PFSK-1 (cell line): ENCODE measurements around the gene TOE1.

ENCODE experiments used
- POLR2AphosphoS5 ChIP-seq: IDR thresholded peaks from 2 replicates; pipeline ENCODE4 v1.6.1; 2012; ENCODE audit warnings: low read depth, mild to moderate bottlenecking, control low read depth, low read length, moderate library complexity
- REST ChIP-seq, 2 experiments: IDR thresholded peaks; 2 replicates each; pipeline versions ENCODE4 v1.6.1 to v1.8.0; 2011 to 2012; ENCODE audit warnings: low read depth in 2 of 2, low read length in 2 of 2, control low read depth in 1 of 2, inconsistent platforms in 1 of 2, mild to moderate bottlenecking in 1 of 2, moderate library complexity in 1 of 2; ENCODE audit not compliant: insufficient read depth in 1 of 2
- SIN3A ChIP-seq: IDR thresholded peaks from 2 replicates; pipeline ENCODE4 v1.6.1; 2012; ENCODE audit warnings: mild to moderate bottlenecking, low read length, moderate library complexity, borderline replicate concordance; ENCODE audit not compliant: insufficient read depth
- TAF1 ChIP-seq: IDR thresholded peaks from 2 replicates; pipeline ENCODE4 v1.6.1; 2012; ENCODE audit warnings: low read length, control low read depth, borderline replicate concordance; ENCODE audit not compliant: insufficient read depth

- TF ChIP-seq TAF1 (peak; percentile 84; the same call in 1 of the 2 replicates), POLR2AphosphoS5 (peak; percentile 65; the same call in 1 of the 2 replicates), REST (IDR thresholded peaks at IDR 0.05; ENCODE audit: insufficient read depth in 1 of 2, low read depth in 2 of 2, low read length in 2 of 2) (no peak), SIN3A (no peak)
These were observed at the start of gene TOE1, which contains the start of gene MUTYH for GRCh38 chr1:45339789-45340558.
